PFSK-1 (cell line): Measurements from ENCODE around the gene C4A.

Source experiments
- FOXP2 ChIP-seq: optimal IDR thresholded peaks from 2 replicates; pipeline ENCODE3; 2011; ENCODE audit warnings: borderline replicate concordance, control low read depth, inconsistent platforms; ENCODE audit not compliant: insufficient read depth; ENCODE audit errors: extremely low read length, extremely low read depth
- POLR2AphosphoS5 ChIP-seq: IDR thresholded peaks from 2 replicates; pipeline ENCODE4 v1.6.1; 2012; ENCODE audit warnings: low read depth, mild to moderate bottlenecking, control low read depth, low read length, moderate library complexity
- TAF1 ChIP-seq: IDR thresholded peaks from 2 replicates; pipeline ENCODE4 v1.6.1; 2012; ENCODE audit warnings: low read length, control low read depth, borderline replicate concordance; ENCODE audit not compliant: insufficient read depth

GRCh38 chr6:31945507-31946369 lies 36.1 kb upstream of the C4A start, which contains the start of gene CFB:
- TF ChIP-seq POLR2AphosphoS5 (no peak), FOXP2 (no peak), TAF1 (no peak)
